HL-60 (cell line): ENCODE data around the gene NID2.

Source experiments
- CTCF ChIP-seq: IDR thresholded peaks from one replicate; pipeline ENCODE4 v1.5.1; 2011; ENCODE audit warnings: low read length, control low read depth, inconsistent platforms; ENCODE audit not compliant: insufficient read depth
- GABPA ChIP-seq: IDR thresholded peaks from 2 replicates; pipeline ENCODE4 v1.6.1; 2012; ENCODE audit warnings: low read depth
- POLR2AphosphoS5 ChIP-seq: IDR thresholded peaks from 2 replicates; pipeline ENCODE4 v1.6.1; 2012; ENCODE audit warnings: low read depth
- REST ChIP-seq: IDR thresholded peaks from 2 replicates; pipeline ENCODE4 v1.6.1; 2012; ENCODE audit warnings: low read depth; ENCODE audit not compliant: insufficient replicate concordance
- SPI1 ChIP-seq: IDR thresholded peaks from 2 replicates; pipeline ENCODE4 v1.6.1; 2012; ENCODE audit warnings: low read depth, mild to moderate bottlenecking, borderline replicate concordance

GRCh38 chr14:52011523-52011922, 57.3 kb downstream of the NID2 start:
- TF ChIP-seq CTCF (no peak), GABPA (no peak), POLR2AphosphoS5 (peak; percentile 32; the same call in 1 of the 2 replicates), REST (no peak), SPI1 (no peak)
